Mammary epithelial cell (primary cell): ENCODE measurements around the gene PMM2.

Experiments
- CTCF ChIP-seq, 2 donors: IDR thresholded peaks in 1 of 2; conservative IDR thresholded peaks in 1 of 2; 2 replicates each; pipeline ENCODE4 v1.5.1; 2011 to 2012; ENCODE audit warnings: inconsistent platforms in 2 of 2, low read length in 2 of 2, mild to moderate bottlenecking in 2 of 2, control low read depth in 1 of 2, low read depth in 1 of 2; ENCODE audit not compliant: insufficient read depth in 1 of 2; ENCODE audit errors: extremely low read depth in 1 of 2
- EZH2 ChIP-seq: IDR thresholded peaks from 2 replicates; pipeline ENCODE4 v1.6.1; 2012; ENCODE audit warnings: low read length, inconsistent platforms, borderline replicate concordance

- TF ChIP-seq CTCF (conservative IDR thresholded peaks at IDR 0.05 in 1 of 2, IDR thresholded peaks at IDR 0.05 in 1 of 2; ENCODE audit: extremely low read depth in 1 of 2, insufficient read depth in 1 of 2, low read depth in 1 of 2, low read length in 2 of 2) (no peak), EZH2 (no peak)
Observed at GRCh38 chr16:8761078-8761477, 36.6 kb upstream of the PMM2 start.
